WTC11 (cell line): ENCODE data around the gene ARHGAP15.

Experiments
- ATF3 ChIP-seq: sonication (generic); formaldehyde crosslinking; conservative IDR thresholded peaks from 2 replicates; pipeline ENCODE4 v1.8.1; 2022; ENCODE audit warnings: mild to moderate bottlenecking, missing genetic modification reagents
- CREB1 ChIP-seq: sonication (generic); formaldehyde crosslinking; IDR thresholded peaks from 2 replicates; pipeline ENCODE4 v1.8.0; 2023; ENCODE audit warnings: mild to moderate bottlenecking, missing genetic modification reagents
- MAX ChIP-seq: sonication (generic); formaldehyde crosslinking; IDR thresholded peaks from 2 replicates; pipeline ENCODE4 v1.8.0; 2022; ENCODE audit warnings: mild to moderate bottlenecking, missing genetic modification reagents
- SP1 ChIP-seq: sonication (generic); formaldehyde crosslinking; conservative IDR thresholded peaks from 2 replicates; pipeline ENCODE4 v1.8.1; 2022; ENCODE audit warnings: missing genetic modification reagents
- TEAD1 ChIP-seq: sonication (generic); formaldehyde crosslinking; IDR thresholded peaks from 2 replicates; pipeline ENCODE4 v1.8.0; 2022; ENCODE audit warnings: mild to moderate bottlenecking, missing genetic modification reagents
- ZNF263 ChIP-seq: sonication (generic); formaldehyde crosslinking; IDR thresholded peaks from 2 replicates; pipeline ENCODE4 v1.8.1; 2022; ENCODE audit warnings: low read depth, mild to moderate bottlenecking, moderate library complexity, missing genetic modification reagents
- TF ChIP-seq, protein P1 (sequence below): sonication (generic); formaldehyde crosslinking; IDR thresholded peaks from 2 replicates; pipeline ENCODE4 v1.8.1; 2022; ENCODE audit warnings: low read depth, missing genetic modification reagents, borderline replicate concordance
- TF ChIP-seq, protein P2 (sequence below): sonication (generic); formaldehyde crosslinking; IDR thresholded peaks from 2 replicates; pipeline ENCODE4 v1.8.0; 2022; ENCODE audit warnings: mild to moderate bottlenecking, missing genetic modification reagents
- TF ChIP-seq, protein P3 (sequence below): fragments of 200-600 bp; IDR thresholded peaks from 2 replicates; pipeline ENCODE4 v1.8.0; 2022; ENCODE audit warnings: antibody characterized with exemption
- TF ChIP-seq, protein P4 (sequence below): sonication (generic); formaldehyde crosslinking; IDR thresholded peaks from 2 replicates; pipeline ENCODE4 v1.8.1; 2022; ENCODE audit warnings: missing genetic modification reagents, borderline replicate concordance

DNA sequence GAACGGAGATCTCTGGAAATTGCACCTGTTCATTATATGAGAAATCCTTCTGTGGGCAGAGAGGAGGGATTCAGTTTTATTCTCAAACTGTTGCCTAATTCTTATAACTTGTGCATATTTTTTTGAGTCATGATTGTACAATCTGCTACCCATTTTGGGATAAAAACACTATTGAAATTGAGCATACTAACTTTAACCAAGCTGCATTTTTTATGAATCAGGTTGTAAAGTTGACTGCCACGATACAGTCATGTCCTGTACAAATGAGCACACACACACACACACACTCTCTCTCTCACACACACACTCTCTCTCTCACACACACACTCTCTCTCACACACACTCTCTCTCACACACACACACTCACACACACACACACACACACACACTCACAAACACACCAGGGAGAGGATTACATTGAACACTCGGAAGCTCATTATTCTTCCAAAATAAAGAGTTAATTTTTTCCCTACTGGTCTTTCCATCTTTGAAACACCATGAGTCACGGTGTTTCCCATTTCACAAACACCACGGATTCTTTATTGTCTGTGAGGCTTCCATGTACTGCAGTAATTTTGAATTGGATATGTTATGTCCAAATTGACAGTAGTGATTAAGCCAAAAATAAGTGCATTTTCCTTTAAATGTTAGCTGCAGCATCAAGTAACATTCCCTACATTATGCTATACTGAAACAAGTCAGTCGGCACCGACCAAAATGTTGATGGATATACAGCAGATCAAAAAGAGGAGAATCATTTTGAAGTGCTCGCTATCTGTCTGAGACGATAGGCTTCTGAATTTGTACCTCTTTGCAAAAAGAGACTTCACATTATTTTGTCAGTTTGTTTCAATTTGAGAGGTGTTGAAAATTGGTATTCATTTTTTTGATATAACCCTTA is 216.9 kb downstream of the ARHGAP15 start:
- TF ChIP-seq, protein P1, sequence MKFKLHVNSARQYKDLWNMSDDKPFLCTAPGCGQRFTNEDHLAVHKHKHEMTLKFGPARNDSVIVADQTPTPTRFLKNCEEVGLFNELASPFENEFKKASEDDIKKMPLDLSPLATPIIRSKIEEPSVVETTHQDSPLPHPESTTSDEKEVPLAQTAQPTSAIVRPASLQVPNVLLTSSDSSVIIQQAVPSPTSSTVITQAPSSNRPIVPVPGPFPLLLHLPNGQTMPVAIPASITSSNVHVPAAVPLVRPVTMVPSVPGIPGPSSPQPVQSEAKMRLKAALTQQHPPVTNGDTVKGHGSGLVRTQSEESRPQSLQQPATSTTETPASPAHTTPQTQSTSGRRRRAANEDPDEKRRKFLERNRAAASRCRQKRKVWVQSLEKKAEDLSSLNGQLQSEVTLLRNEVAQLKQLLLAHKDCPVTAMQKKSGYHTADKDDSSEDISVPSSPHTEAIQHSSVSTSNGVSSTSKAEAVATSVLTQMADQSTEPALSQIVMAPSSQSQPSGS (CRISPR knock-in tag), result no peak
- TF ChIP-seq, protein P2, sequence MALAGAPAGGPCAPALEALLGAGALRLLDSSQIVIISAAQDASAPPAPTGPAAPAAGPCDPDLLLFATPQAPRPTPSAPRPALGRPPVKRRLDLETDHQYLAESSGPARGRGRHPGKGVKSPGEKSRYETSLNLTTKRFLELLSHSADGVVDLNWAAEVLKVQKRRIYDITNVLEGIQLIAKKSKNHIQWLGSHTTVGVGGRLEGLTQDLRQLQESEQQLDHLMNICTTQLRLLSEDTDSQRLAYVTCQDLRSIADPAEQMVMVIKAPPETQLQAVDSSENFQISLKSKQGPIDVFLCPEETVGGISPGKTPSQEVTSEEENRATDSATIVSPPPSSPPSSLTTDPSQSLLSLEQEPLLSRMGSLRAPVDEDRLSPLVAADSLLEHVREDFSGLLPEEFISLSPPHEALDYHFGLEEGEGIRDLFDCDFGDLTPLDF (CRISPR knock-in tag), result no peak
- TF ChIP-seq, protein P3, sequence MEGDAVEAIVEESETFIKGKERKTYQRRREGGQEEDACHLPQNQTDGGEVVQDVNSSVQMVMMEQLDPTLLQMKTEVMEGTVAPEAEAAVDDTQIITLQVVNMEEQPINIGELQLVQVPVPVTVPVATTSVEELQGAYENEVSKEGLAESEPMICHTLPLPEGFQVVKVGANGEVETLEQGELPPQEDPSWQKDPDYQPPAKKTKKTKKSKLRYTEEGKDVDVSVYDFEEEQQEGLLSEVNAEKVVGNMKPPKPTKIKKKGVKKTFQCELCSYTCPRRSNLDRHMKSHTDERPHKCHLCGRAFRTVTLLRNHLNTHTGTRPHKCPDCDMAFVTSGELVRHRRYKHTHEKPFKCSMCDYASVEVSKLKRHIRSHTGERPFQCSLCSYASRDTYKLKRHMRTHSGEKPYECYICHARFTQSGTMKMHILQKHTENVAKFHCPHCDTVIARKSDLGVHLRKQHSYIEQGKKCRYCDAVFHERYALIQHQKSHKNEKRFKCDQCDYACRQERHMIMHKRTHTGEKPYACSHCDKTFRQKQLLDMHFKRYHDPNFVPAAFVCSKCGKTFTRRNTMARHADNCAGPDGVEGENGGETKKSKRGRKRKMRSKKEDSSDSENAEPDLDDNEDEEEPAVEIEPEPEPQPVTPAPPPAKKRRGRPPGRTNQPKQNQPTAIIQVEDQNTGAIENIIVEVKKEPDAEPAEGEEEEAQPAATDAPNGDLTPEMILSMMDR, result no peak
- TF ChIP-seq SP1 (CRISPR knock-in tag) (no peak), ATF3 (no peak), ZNF263 (CRISPR knock-in tag) (no peak), TEAD1 (CRISPR knock-in tag) (no peak), CREB1 (CRISPR knock-in tag) (no peak), MAX (CRISPR knock-in tag) (no peak)
- TF ChIP-seq, protein P4, sequence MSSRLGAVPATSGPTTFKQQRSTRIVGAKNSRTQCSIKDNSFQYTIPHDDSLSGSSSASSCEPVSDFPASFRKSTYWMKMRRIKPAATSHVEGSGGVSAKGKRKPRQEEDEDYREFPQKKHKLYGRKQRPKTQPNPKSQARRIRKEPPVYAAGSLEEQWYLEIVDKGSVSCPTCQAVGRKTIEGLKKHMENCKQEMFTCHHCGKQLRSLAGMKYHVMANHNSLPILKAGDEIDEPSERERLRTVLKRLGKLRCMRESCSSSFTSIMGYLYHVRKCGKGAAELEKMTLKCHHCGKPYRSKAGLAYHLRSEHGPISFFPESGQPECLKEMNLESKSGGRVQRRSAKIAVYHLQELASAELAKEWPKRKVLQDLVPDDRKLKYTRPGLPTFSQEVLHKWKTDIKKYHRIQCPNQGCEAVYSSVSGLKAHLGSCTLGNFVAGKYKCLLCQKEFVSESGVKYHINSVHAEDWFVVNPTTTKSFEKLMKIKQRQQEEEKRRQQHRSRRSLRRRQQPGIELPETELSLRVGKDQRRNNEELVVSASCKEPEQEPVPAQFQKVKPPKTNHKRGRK (CRISPR knock-in tag), result no peak
